Stimulated activated CD4-positive, alpha-beta T cell treated with anti-CD3 and anti-CD28 coated beads, TNF-alpha, amount 100 ng/mL, for 48 hours (primary cell): ENCODE data around the gene SLC36A1.
"Not testable (repeated sequence)": the region's sequence is repeated elsewhere in the genome, so short reads cannot be mapped to it uniquely, and the experiment has no call there.

Source experiments
- DNase-seq, 3 donors: peaks; one replicate each; pipeline ENCODE4 v3.0.0-alpha.2; 2020; ENCODE audit warnings: low read depth in 3 of 3

SLC36A1 gene

DNA sequence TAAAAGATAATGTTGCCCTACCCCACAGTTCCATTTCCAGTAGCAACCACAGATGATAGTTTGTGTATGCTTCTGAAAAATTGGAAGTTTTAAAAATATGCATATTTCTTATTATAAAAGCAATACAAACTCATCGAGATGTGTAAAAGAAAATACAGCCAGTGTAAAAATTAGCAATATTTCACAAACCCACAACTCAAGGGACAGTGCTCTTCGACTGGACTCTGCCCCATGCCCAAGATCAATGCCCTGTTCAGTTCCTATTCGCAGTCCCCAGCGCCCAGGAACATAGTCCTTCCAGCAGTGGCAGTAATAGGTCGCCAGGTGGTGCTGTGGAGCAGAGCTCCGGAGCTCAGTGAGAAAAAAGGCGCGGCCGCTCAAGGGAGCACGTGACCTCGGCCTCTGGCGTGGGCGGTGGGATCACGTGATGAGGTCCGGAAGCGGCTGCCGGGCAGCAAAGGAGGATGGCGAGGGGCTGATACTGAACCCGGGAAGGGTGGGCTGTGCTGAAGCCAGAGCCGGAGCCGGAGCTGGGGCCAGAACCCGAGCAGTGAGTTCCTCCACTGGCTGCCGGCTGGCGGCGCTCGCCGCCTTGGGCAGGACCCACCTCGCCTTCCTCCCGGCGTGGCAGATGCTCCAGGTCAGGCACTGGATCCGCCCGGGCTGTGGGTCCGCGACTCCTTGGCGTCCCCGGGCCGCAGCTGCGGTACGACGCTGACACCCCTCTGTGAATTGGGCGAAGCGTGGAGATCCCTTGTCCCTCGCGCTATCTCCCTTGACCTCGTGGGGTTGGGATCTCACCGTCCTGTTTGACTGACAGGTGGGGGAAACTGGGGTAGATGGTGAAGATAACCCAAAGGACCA, at the start of gene SLC36A1:
SLC36A1 (plus strand) TSS at position 430 of the 864 bp plus-strand sequence. CDS start 11,190 bp downstream, outside the sequence.
- DNase-seq, result peak; percentile 88 to 96 (median 96)

GRCh38 chr5:151405334-151406160, 41.9 kb upstream of the SLC36A1 start:
- no peak for DNase-seq

DNA sequence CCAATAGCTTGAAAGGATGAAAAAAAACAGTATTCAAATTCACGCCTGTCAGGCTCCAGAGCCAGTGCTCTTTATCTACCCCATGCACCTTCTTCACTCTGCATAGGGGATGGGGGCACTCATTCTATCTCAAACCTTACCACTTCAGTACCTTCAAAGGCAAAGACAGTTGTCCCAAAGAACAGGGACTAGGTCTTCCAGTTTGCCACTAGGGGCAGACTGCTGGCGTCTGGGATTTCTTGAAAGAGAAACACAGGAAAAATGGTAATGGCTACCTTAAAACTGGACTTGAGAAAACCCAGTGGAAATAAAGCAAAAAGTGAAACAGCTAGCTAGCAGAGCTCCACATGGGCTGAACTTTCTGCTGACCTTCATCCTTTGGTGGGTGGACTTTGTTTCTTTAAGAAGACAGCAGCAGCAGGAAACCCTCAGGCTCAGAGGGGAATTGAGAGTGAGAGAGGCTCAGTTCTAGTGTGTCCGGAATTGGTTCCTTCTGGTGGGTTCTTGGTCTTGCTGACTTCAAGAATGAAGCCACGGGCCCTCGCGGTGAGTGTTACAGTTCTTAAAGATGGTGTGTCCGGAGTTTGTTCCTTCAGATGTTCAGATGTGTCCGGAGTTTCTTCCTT, 41.0 kb upstream of the SLC36A1 start:
- DNase-seq, result no peak

- no peak for DNase-seq
Observed at GRCh38 chr5:151408591-151409230, 38.7 kb upstream of the SLC36A1 start.

DNA sequence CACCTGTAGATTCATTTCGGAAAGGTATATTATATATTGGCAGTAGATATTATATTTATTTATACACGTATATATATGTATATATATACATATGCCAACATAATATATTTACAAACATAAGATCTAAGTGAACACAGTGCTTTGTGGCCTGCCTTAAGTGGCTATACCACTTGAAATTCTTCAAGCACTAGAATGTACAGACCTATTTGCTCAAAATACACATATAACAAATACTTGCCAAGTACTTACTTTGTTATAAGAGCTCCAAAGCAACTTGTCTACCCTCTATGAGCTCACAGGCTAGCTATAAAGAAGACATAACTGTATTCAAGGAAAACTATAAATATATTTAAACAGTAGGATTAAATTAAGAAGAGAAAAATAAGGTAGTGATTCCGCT, 33.6 kb upstream of the SLC36A1 start:
- no peak for DNase-seq

- DNase-seq, result no peak
Observed at GRCh38 chr5:151414536-151414935, 32.9 kb upstream of the SLC36A1 start.

GRCh38 chr5:151417712-151418111, 29.7 kb upstream of the SLC36A1 start:
- DNase-seq, result no peak

DNA sequence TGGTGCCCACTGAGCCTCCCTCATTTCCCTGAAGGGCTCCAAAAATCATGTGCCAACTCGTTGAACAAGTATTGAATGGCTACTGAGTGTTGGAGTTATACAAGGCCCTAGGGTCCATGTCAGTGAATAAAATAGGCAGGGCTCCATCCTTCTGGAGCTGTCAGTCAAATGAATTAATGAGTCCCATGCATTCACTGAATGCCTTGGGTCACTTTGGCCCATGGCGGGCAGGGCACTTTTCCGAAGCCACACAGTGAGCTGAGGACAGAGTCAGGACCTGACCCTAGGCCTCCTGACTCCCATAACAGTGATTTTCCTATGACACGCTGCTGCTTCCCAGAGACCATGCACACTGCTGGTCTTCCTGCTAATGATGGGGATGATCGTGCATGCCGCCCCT, 27.3 kb upstream of the SLC36A1 start:
- no peak for DNase-seq

DNA sequence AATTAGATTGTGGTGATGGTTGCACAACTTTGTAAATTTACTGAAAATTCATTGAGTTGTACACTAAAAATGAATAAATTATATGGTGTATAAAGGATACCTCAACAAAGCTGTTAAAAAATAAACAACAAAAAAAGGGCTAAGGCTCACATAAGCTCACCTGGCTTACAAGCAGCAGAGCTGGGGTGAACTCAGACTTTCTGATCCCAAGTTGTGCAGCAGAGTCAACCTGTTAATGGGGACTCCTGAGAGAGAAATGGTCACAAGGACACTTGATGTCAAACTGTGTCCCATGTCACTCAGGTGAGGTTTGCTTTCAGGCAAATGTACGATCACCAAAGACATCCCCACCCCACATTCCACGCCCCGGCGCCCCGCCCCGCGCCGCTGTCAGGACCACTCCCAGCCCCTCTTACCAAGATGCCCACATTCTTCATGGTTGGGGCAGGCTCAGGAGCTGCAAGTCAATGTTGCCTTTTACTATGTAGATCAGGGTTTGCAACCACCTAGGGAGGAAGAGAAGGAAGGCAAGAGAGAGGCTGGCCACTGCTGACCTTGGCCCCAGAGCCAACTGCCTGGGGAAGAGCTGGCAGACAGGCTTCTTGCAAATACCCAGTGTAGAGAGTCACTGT, 22.4 kb upstream of the SLC36A1 start:
- DNase-seq, result no peak

GRCh38 chr5:151426347-151426746, 21.1 kb upstream of the SLC36A1 start:
- not testable (repeated sequence) for DNase-seq

DNA sequence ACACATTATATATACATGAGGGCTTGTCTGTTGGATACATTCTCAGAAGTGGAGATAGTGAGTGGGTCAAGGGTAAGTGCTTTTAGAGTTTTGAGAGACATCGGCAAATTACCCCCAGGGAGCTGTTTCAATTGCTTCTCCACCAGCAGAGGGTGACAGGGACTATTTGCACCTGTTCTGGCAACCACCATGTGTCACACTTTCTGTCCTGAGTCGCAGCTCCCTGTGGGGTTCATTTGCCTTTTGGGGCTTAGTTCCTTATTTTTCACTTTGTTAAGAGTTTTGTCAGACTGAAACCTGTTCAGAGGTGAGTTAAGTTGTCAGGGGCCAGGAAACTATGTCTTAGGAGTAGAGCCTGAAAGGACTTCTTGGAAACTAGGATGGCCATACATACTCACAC, 20.1 kb upstream of the SLC36A1 start:
- peak in 1 of 3 donors; percentile 4 for DNase-seq

DNA sequence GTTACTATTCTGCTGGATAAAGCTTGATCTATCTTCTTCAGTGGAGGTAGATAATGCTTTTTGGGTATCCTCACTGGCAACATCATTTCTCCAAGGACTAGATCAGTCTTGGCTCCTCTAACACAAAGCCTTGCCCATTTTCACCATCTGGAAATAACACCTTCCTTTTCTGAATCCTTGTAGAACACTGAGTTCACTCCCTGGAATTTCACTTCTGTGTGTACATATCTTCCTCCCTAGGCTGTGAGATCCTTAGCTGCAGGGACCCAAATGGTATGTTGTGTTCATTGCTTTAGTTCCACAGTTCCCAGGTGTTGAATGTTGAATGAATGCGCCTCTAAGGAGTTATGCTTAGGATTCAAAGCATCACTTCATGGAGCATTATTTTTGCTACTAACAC, 16.7 kb upstream of the SLC36A1 start:
- no peak for DNase-seq

DNA sequence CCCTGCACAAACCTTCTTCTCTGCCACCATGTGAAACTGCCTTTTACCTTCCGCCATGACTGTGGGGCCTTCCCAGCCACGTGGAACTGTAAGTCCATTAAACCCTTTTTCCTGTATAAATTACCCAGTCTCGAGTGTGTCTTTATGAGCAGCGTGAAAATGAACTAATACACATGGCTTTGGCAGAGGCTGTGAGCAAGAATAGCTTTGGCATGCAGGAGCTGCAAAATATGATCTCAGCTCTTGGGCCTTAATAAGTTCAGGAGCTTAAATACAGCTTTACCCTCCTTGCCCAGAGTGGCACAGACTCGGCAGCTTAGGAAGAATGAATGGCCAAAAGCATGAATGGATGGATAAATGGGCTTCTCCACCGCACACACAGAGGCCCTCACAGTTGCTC, 15.7 kb upstream of the SLC36A1 start:
- DNase-seq, result no peak

- no peak for DNase-seq
Observed at GRCh38 chr5:151432210-151432609, 15.2 kb upstream of the SLC36A1 start.

DNA sequence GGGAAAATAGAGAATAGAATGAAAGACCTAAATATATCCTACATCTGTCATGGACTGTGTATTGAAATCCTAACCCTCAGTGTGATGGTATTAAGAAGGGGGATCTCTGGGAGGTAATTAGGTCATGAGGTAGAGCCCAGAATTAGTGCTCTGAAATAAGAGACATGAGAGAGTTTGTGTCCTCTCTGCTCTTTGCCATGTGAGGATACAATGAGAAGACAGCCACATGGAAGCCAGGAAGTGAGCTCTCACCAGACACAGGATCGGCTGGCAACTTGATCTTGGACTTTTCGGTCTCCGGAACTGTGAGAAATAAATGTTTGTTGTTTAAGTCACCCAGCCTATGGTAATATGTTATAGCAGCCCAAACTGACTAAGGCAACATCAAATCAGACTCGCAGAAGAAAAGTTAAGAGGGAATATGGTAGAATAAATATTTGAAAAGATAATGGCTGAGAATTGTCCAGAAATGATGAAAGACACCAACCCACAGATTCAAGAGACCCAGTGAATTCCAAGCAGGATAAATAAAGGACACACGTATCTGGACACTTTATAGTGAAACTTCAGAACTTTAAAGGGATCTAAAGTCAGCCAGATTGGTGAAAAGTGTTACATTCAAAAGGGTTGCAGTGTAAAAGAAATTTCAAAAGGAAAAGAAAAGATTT, 12.7 kb upstream of the SLC36A1 start:
- no peak for DNase-seq

GRCh38 chr5:151448038-151448985, 909 bp downstream of the SLC36A1 start:
- no peak for DNase-seq

DNA sequence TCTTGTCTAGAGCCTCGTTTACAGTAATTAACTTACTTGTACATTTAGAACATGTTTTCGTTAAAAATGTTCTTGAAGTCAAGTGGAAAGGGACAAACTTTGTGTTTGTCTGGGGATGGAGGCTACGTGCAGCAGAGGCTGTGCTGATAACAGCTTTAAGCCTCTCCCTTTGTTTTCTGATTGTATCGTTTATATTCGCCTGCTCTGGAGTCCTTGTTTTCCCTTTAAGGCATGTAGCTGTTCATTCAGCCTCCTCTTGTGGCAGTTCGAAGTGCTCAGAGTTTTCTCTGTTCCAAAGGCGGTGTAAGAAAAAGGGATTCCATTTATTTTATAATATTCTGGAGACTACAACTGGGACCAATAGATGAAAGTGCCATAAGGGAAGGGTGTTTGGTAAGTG, 1.9 kb downstream of the SLC36A1 start:
- no peak for DNase-seq

GRCh38 chr5:151449839-151450238, 2.4 kb downstream of the SLC36A1 start:
- DNase-seq, result no peak

GRCh38 chr5:151450605-151451004, 3.2 kb downstream of the SLC36A1 start:
- no peak for DNase-seq
